ENCODE data around the gene RABGAP1.

Gene RABGAP1

GRCh38 chr9:123027517-123027916, 86.7 kb downstream of the RABGAP1 start:
- Histone ChIP-seq H3K27me3 (ENCODE audit: control insufficient read depth, insufficient read depth, low read length) (no peaks in the 10 kb centered on the region), H3K9me3 (ENCODE audit: control insufficient read depth, low read length) (no peaks in the 10 kb centered on the region), H3K4me3 (ENCODE audit: low read length) (no peak overlapping the region), H3K36me3 (ENCODE audit: control insufficient read depth, insufficient read depth, low read length) (no peaks in the 10 kb centered on the region), H3K9ac (ENCODE audit: low read length) (no peak overlapping the region), H3K4me1 (ENCODE audit: control insufficient read depth, insufficient read depth, low read length) (no peaks in the 10 kb centered on the region)

DNA sequence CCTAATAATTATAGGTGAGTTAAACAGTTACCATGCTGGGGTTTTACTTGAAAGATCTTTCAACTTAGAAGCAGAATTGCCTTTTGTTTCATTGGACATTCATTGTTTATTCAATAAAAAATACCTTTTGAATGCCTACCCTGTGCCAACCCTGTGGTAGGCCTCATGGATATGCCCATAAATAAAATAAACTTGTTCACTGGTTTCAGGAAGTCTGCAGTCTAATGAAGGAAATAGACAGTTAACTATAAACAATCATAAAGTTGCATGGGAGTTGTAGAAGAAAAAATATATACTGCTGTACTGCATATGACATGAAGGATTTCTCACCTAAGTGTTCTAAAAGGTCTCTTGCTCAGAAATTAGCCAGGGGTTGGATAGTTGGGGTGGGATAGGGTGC, 87.3 kb downstream of the RABGAP1 start:
- no peaks in the 10 kb centered on the region for H3K4me1 ChIP-seq (ENCODE audit: control insufficient read depth, insufficient read depth, low read length)
- H3K36me3 ChIP-seq (ENCODE audit: control insufficient read depth, insufficient read depth, low read length), result no peaks in the 10 kb centered on the region
- no peaks in the 10 kb centered on the region for H3K27me3 ChIP-seq (ENCODE audit: control insufficient read depth, insufficient read depth, low read length)
- H3K9me3 ChIP-seq (ENCODE audit: control insufficient read depth, low read length), result no peaks in the 10 kb centered on the region
- no peak overlapping the region for H3K9ac ChIP-seq (ENCODE audit: low read length)
- no peak overlapping the region for H3K4me3 ChIP-seq (ENCODE audit: low read length)

DNA sequence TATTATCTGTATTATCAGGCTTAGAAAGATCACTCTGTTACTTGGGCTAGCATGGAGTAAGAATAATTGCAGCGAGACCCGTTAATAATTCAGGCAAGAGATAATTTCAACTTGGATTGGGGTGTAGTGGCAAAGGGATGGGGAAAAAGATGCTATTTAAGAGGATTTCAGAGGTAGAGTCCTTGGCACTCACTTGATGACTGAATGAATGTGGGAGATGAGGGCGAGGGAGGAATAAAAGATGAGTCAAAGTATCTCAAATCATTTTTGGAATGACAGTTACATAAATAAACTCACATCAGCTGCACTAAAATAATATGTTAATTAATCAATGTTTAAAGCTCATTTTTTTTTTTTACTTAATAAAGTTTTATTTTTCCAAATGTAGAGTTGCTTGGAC, 88.2 kb downstream of the RABGAP1 start:
- Histone ChIP-seq H3K4me1 (ENCODE audit: control insufficient read depth, insufficient read depth, low read length) (no peaks in the 10 kb centered on the region), H3K27me3 (ENCODE audit: control insufficient read depth, insufficient read depth, low read length) (no peaks in the 10 kb centered on the region), H3K4me3 (ENCODE audit: low read length) (no peak overlapping the region), H3K9ac (ENCODE audit: low read length) (no peak overlapping the region), H3K36me3 (ENCODE audit: control insufficient read depth, insufficient read depth, low read length) (no peaks in the 10 kb centered on the region), H3K9me3 (ENCODE audit: control insufficient read depth, low read length) (no peaks in the 10 kb centered on the region)

DNA sequence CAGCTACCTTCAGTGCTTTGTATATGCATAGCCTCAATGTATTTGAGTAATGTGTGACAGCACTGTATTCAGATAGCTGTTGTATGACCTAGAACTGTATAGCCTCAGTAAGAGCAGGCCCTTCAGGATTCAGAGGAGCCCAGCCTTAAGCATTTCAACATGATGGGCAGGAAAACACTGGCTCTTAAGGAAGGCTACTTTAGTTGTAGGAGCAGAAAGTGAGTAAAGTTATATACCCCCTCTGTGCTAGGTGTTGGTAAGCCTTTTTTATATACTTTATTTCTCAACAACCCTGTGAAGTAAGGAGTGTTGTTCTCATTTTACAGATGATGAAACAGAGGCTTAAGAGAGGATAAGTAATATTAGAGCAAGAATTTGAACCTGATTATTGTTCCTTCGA, 91.1 kb downstream of the RABGAP1 start:
- Histone ChIP-seq H3K36me3 (ENCODE audit: control insufficient read depth, insufficient read depth, low read length) (no peaks in the 10 kb centered on the region), H3K9ac (ENCODE audit: low read length) (no peak overlapping the region), H3K4me3 (ENCODE audit: low read length) (no peak overlapping the region), H3K9me3 (ENCODE audit: control insufficient read depth, low read length) (no peaks in the 10 kb centered on the region), H3K4me1 (ENCODE audit: control insufficient read depth, insufficient read depth, low read length) (no peaks in the 10 kb centered on the region), H3K27me3 (ENCODE audit: control insufficient read depth, insufficient read depth, low read length) (no peaks in the 10 kb centered on the region)

- H3K4me3 ChIP-seq (ENCODE audit: low read length), result no peak within 1 kb of the TSS
- no peaks in the 10 kb centered on the region for H3K4me1 ChIP-seq (ENCODE audit: control insufficient read depth, insufficient read depth, low read length)
- no peaks in the 10 kb centered on the region for H3K9me3 ChIP-seq (ENCODE audit: control insufficient read depth, low read length)
- H3K36me3 ChIP-seq (ENCODE audit: control insufficient read depth, insufficient read depth, low read length), result no peaks in the 10 kb centered on the region
- no peak within 1 kb of the TSS for H3K9ac ChIP-seq (ENCODE audit: low read length)
- H3K27me3 ChIP-seq (ENCODE audit: control insufficient read depth, insufficient read depth, low read length), result no peaks in the 10 kb centered on the region
Measured at GRCh38 chr9:123033352-123033751, 92.5 kb downstream of the RABGAP1 start, which contains the start of gene GPR21. GPR21 (plus strand) TSS chr9:123033667; CDS start chr9:123034567, 900 bp downstream.

GRCh38 chr9:123033864-123034601, 93.2 kb downstream of the RABGAP1 start:
- Histone ChIP-seq H3K9me3 (ENCODE audit: control insufficient read depth, low read length) (no peaks in the 10 kb centered on the region), H3K4me1 (ENCODE audit: control insufficient read depth, insufficient read depth, low read length) (no peaks in the 10 kb centered on the region), H3K9ac (ENCODE audit: low read length) (no peak overlapping the region), H3K4me3 (ENCODE audit: low read length) (no peak overlapping the region), H3K27me3 (ENCODE audit: control insufficient read depth, insufficient read depth, low read length) (no peaks in the 10 kb centered on the region), H3K36me3 (ENCODE audit: control insufficient read depth, insufficient read depth, low read length) (no peaks in the 10 kb centered on the region)

DNA sequence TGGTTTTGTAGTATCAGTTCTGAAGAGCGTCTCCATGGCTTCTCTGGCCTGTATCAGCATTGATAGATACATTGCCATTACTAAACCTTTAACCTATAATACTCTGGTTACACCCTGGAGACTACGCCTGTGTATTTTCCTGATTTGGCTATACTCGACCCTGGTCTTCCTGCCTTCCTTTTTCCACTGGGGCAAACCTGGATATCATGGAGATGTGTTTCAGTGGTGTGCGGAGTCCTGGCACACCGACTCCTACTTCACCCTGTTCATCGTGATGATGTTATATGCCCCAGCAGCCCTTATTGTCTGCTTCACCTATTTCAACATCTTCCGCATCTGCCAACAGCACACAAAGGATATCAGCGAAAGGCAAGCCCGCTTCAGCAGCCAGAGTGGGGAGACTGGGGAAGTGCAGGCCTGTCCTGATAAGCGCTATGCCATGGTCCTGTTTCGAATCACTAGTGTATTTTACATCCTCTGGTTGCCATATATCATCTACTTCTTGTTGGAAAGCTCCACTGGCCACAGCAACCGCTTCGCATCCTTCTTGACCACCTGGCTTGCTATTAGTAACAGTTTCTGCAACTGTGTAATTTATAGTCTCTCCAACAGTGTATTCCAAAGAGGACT, 94.2 kb downstream of the RABGAP1 start:
- Histone ChIP-seq H3K9ac (ENCODE audit: low read length) (no peak overlapping the region), H3K9me3 (ENCODE audit: control insufficient read depth, low read length) (no peaks in the 10 kb centered on the region), H3K36me3 (ENCODE audit: control insufficient read depth, insufficient read depth, low read length) (no peaks in the 10 kb centered on the region), H3K27me3 (ENCODE audit: control insufficient read depth, insufficient read depth, low read length) (no peaks in the 10 kb centered on the region), H3K4me3 (ENCODE audit: low read length) (no peak overlapping the region), H3K4me1 (ENCODE audit: control insufficient read depth, insufficient read depth, low read length) (no peaks in the 10 kb centered on the region)

GRCh38 chr9:123035791-123036190, 95.0 kb downstream of the RABGAP1 start:
- Histone ChIP-seq H3K36me3 (ENCODE audit: control insufficient read depth, insufficient read depth, low read length) (no peaks in the 10 kb centered on the region), H3K9me3 (ENCODE audit: control insufficient read depth, low read length) (no peaks in the 10 kb centered on the region), H3K27me3 (ENCODE audit: control insufficient read depth, insufficient read depth, low read length) (no peaks in the 10 kb centered on the region), H3K4me3 (ENCODE audit: low read length) (no peak overlapping the region), H3K4me1 (ENCODE audit: control insufficient read depth, insufficient read depth, low read length) (no peaks in the 10 kb centered on the region), H3K9ac (ENCODE audit: low read length) (no peak overlapping the region)

DNA sequence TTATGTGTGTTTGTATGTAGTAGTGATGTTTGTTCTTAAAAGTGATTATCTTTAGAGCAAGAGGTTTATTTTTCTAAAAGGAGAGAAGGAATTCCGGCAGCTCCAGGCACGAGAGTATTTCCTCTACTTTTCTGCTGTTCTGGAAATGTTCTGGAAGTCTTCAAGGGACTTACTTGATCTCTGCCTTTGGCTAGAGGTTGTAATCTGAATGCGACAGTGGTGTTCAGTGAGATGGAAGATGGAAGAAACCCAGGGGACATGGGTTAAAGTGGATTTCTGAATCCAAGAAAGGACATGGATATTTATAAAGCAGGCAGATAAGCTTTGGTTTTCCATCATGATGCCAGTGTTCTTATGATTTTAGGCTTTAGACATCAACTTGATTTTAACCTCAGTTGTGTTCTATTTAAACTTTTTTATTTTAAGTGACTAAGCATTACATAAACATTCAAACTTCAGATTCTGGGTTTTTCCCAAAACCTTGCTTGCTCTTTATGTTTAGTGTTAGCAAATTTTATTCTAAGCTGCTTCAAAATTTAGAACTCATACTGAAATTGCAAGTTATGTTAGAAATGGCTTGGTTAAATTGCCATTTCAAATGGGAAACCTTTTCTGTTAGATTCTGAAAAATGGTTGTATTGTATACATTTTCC, 96.2 kb downstream of the RABGAP1 start:
- H3K4me1 ChIP-seq (ENCODE audit: control insufficient read depth, insufficient read depth, low read length), result no peaks in the 10 kb centered on the region
- no peaks in the 10 kb centered on the region for H3K9me3 ChIP-seq (ENCODE audit: control insufficient read depth, low read length)
- H3K27me3 ChIP-seq (ENCODE audit: control insufficient read depth, insufficient read depth, low read length), result no peaks in the 10 kb centered on the region
- H3K36me3 ChIP-seq (ENCODE audit: control insufficient read depth, insufficient read depth, low read length), result no peaks in the 10 kb centered on the region
- H3K9ac ChIP-seq (ENCODE audit: low read length), result no peak overlapping the region
- no peak overlapping the region for H3K4me3 ChIP-seq (ENCODE audit: low read length)

GRCh38 chr9:123039617-123040219, 98.9 kb downstream of the RABGAP1 start:
- H3K27me3 ChIP-seq (ENCODE audit: control insufficient read depth, insufficient read depth, low read length), result no peaks in the 10 kb centered on the region
- H3K36me3 ChIP-seq (ENCODE audit: control insufficient read depth, insufficient read depth, low read length), result no peaks in the 10 kb centered on the region
- H3K9me3 ChIP-seq (ENCODE audit: control insufficient read depth, low read length), result no peaks in the 10 kb centered on the region
- no peaks in the 10 kb centered on the region for H3K4me1 ChIP-seq (ENCODE audit: control insufficient read depth, insufficient read depth, low read length)
- H3K4me3 ChIP-seq (ENCODE audit: low read length), result no peak overlapping the region
- H3K9ac ChIP-seq (ENCODE audit: low read length), result no peak overlapping the region

DNA sequence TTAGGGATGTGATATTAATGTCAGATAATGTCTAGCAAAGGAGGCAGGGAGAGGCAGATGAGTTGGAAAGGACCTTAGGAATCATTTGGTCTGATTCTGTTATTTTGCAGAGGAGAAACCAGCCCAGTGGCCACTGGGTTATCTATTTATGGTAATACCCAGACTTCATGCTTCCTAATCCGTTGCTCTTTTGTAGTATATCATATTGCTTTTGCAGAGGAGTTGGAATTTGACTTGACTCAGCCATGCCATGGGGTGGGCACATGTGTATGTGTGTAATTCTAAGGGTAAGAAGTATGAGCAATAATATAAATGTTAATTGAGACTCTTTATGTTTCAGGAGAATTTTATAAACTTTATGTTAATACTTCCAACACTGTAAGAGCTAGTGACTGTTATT, 100.0 kb downstream of the RABGAP1 start:
- no peak overlapping the region for H3K9ac ChIP-seq (ENCODE audit: low read length)
- H3K4me3 ChIP-seq (ENCODE audit: low read length), result no peak overlapping the region
- H3K4me1 ChIP-seq (ENCODE audit: control insufficient read depth, insufficient read depth, low read length), result no peaks in the 10 kb centered on the region
- no peaks in the 10 kb centered on the region for H3K9me3 ChIP-seq (ENCODE audit: control insufficient read depth, low read length)
- no peaks in the 10 kb centered on the region for H3K36me3 ChIP-seq (ENCODE audit: control insufficient read depth, insufficient read depth, low read length)
- no peaks in the 10 kb centered on the region for H3K27me3 ChIP-seq (ENCODE audit: control insufficient read depth, insufficient read depth, low read length)

DNA sequence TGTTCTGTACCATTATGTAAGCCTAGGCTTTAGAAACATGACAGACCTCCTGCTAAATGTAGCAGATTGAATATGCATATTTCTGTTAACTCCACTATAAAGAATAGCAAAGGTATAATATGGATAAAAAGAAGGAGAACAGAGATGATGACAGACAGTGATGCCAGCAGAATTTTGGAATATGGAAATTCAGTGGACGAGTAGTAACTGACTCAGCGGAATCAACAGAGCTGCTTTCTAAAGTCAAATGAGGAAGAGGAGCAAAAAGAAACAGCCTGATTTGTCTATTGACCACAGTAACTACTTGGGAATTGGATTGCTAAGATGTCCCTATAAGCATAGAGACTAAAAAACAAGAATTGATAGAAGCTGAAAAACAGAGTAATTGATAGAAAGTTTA, 100.7 kb downstream of the RABGAP1 start:
- Histone ChIP-seq H3K9me3 (ENCODE audit: control insufficient read depth, low read length) (no peaks in the 10 kb centered on the region), H3K9ac (ENCODE audit: low read length) (no peak overlapping the region), H3K36me3 (ENCODE audit: control insufficient read depth, insufficient read depth, low read length) (no peaks in the 10 kb centered on the region), H3K4me3 (ENCODE audit: low read length) (no peak overlapping the region), H3K27me3 (ENCODE audit: control insufficient read depth, insufficient read depth, low read length) (no peaks in the 10 kb centered on the region), H3K4me1 (ENCODE audit: control insufficient read depth, insufficient read depth, low read length) (no peaks in the 10 kb centered on the region)
